Sigmoid colon (tissue), 7 donors: ENCODE results near the gene APOB. TPM values are rescaled to one million over a fixed set of nuclear protein-coding genes. Genes with fewer than 3 reads are reported as not detected.

Experiments
- DNase-seq: peaks from one replicate; pipeline ENCODE4 v3.0.0-alpha.2; 2019
- H3K27ac ChIP-seq, 4 donors: fragments of 200-600 bp; sonication (generic); one replicate each; pipeline ENCODE4 v1.5.1; 2016 to 2019; ENCODE audit warnings: mild to moderate bottlenecking in 1 of 4
- H3K27me3 ChIP-seq, 3 donors: fragments of 200-600 bp; sonication (generic); one replicate each; pipeline ENCODE4 v1.5.1; 2019; ENCODE audit warnings: mild to moderate bottlenecking in 1 of 3
- H3K36me3 ChIP-seq, 4 donors: fragments of 200-600 bp; sonication (generic); one replicate each; pipeline ENCODE4 v1.5.1; 2016 to 2019
- H3K4me1 ChIP-seq, 4 donors: fragments of 200-600 bp; sonication (generic); one replicate each; pipeline ENCODE4 v1.5.1; 2017 to 2019
- H3K4me3 ChIP-seq, 4 donors: fragments of 200-600 bp; sonication (generic); one replicate each; pipeline ENCODE4 v1.5.1; 2017 to 2019; ENCODE audit warnings: mild to moderate bottlenecking in 2 of 4, moderate library complexity in 1 of 4
- H3K9me3 ChIP-seq, 4 donors: fragments of 200-600 bp in 3 of 4; sonication (generic) in 3 of 4; one replicate each; pipeline versions ENCODE4 v1.5.1 to v1.6.1; 2013 to 2019
- CTCF ChIP-seq, 4 experiments: fragments of 450-650 bp in 3 of 4; fragments of 200-600 bp in 1 of 4; IDR thresholded peaks; one replicate each; pipeline ENCODE4 v1.5.1; 2016 to 2019; ENCODE audit warnings: antibody characterized with exemption in 4 of 4, mild to moderate bottlenecking in 3 of 4, moderate library complexity in 2 of 4
- EP300 ChIP-seq, 4 donors: sonication (generic); formaldehyde crosslinking; IDR thresholded peaks; one replicate each; pipeline ENCODE4 v1.6.1; 2017; ENCODE audit warnings: antibody characterized with exemption in 4 of 4
- POLR2A ChIP-seq, 2 donors: fragments of 450-650 bp; IDR thresholded peaks; one replicate each; pipeline ENCODE4 v1.6.1; 2016; ENCODE audit warnings: antibody characterized with exemption in 2 of 2, mild to moderate bottlenecking in 2 of 2, moderate library complexity in 2 of 2
- POLR2AphosphoS5 ChIP-seq, 4 donors: sonication (generic); formaldehyde crosslinking; IDR thresholded peaks; one replicate each; pipeline ENCODE4 v1.6.1; 2017; ENCODE audit warnings: antibody characterized with exemption in 4 of 4
- WGBS, 2 donors: extraction: QIAGEN DNeasy Blood & Tissue Kit; methylation state at CpG; one replicate each; pipeline ENCODE4 v1.1.7; 2013; 5-methylcytosine and 5-hydroxymethylcytosine counted together
- intact Hi-C: fragments of 100-400 bp; cut with DNase I; formaldehyde crosslinking; loops from one replicate; pipeline ENCODE4 v1.15.1; 2023
- polyA plus RNA-seq, 3 donors: library from polyadenylated mRNA; stranded (reverse); fragments of 200-250 nt; gene quantifications; one replicate each; pipeline ENCODE4 v1.2.3, GENCODE V29; 2013
- total RNA-seq, 4 donors: library from RNA; depleted of rRNA; stranded (reverse); fragments of >200 nt; gene quantifications; one replicate each; pipeline ENCODE4 v1.1.0, GENCODE V29; 2016
- donor health status: healthy with polysubstance abuse.
- donor health status: Bipolar disorder and iron deficiency.
- donor health status: healthy.

Gene APOB
- total and polyA plus RNA-seq, 7 donors = under 0.01 to 3.6 (median 0.69) TPM; not detected in 1

- Histone ChIP-seq H3K4me3 (no peak overlapping the region), H3K4me1 (peaks cover 0 to 14% (median 8%) of the 10 kb centered on the region in 4 donors), H3K9me3 (no peaks in the 10 kb centered on the region), H3K36me3 (no peaks in the 10 kb centered on the region), H3K27me3 (peaks cover 0 to 3% (median 0%) of the 10 kb centered on the region in 3 donors), H3K27ac (no peak overlapping the region)
- no peak for DNase-seq
- intact Hi-C loops = no loop called here
- 81 to 83% methylated on average over 2 of the region's 2 CpGs for WGBS, 2 donors
- TF ChIP-seq POLR2AphosphoS5 (IDR thresholded peaks at IDR 0.05) (no peak), EP300 (IDR thresholded peaks at IDR 0.05) (no peak), CTCF (IDR thresholded peaks at IDR 0.05) (no peak), POLR2A (IDR thresholded peaks at IDR 0.05) (no peak)
These were observed 2.6 kb upstream of the APOB start for GRCh38 chr2:21046506-21046905.

- H3K4me1 ChIP-seq = peaks cover 0 to 15% (median 8%) of the 10 kb centered on the region in 4 donors
- WGBS, 2 donors = 73 to 85% methylated on average over 20 of the region's 20 CpGs
- no peak for TF ChIP-seq POLR2AphosphoS5 (IDR thresholded peaks at IDR 0.05)
- no peak for TF ChIP-seq CTCF (IDR thresholded peaks at IDR 0.05)
- TF ChIP-seq POLR2A (IDR thresholded peaks at IDR 0.05) = no peak
- no peak for TF ChIP-seq EP300 (IDR thresholded peaks at IDR 0.05)
- H3K9me3 ChIP-seq = no peaks in the 10 kb centered on the region
- intact Hi-C loops = no loop called here
- H3K27ac ChIP-seq = no peak overlapping the region
- H3K36me3 ChIP-seq = no peaks in the 10 kb centered on the region
- H3K4me3 ChIP-seq = no peak overlapping the region
- no peak for DNase-seq
- peaks cover 0 to 3% (median 0%) of the 10 kb centered on the region in 3 donors for H3K27me3 ChIP-seq
These were observed 960 bp upstream of the APOB start for GRCh38 chr2:21044694-21045371.

GRCh38 chr2:21042958-21043743 lies 722 bp downstream of the APOB start:
- peak overlapping the region in 3 of 4 donors; percentile 8 to 38 (median 25) for H3K4me3 ChIP-seq
- H3K27me3 ChIP-seq = peaks cover 0 to 3% (median 0%) of the 10 kb centered on the region in 3 donors
- DNase-seq = peak; percentile 77
- no peak for TF ChIP-seq POLR2AphosphoS5 (IDR thresholded peaks at IDR 0.05)
- no peak for TF ChIP-seq POLR2A (IDR thresholded peaks at IDR 0.05)
- peak; percentile 82 to 100 (median 96) for TF ChIP-seq CTCF (IDR thresholded peaks at IDR 0.05)
- no peak for TF ChIP-seq EP300 (IDR thresholded peaks at IDR 0.05)
- peaks cover 0 to 32% (median 22%) of the 10 kb centered on the region in 4 donors for H3K4me1 ChIP-seq
- H3K36me3 ChIP-seq = no peaks in the 10 kb centered on the region
- intact Hi-C loops = loop anchor here (1.0 to 2.0 kb wide), 2 partner anchors 75 to 274 kb away; no protein-coding TSS in a partner anchor
- peak overlapping the region; percentile 39 to 86 (median 64) for H3K27ac ChIP-seq
- no peaks in the 10 kb centered on the region for H3K9me3 ChIP-seq
- 11 to 17% methylated on average over 25 of the region's 25 CpGs for WGBS, 2 donors

- no peaks in the 10 kb centered on the region for H3K36me3 ChIP-seq
- H3K4me1 ChIP-seq = peaks cover 0 to 37% (median 27%) of the 10 kb centered on the region in 4 donors
- TF ChIP-seq CTCF (IDR thresholded peaks at IDR 0.05) = no peak
- no peak for TF ChIP-seq POLR2A (IDR thresholded peaks at IDR 0.05)
- no peak for TF ChIP-seq POLR2AphosphoS5 (IDR thresholded peaks at IDR 0.05)
- no peak for TF ChIP-seq EP300 (IDR thresholded peaks at IDR 0.05)
- H3K4me3 ChIP-seq = no peak overlapping the region
- peak overlapping the region in 1 of 4 donors; percentile 86 for H3K27ac ChIP-seq
- DNase-seq = no peak
- peaks cover 0 to 3% (median 0%) of the 10 kb centered on the region in 3 donors for H3K27me3 ChIP-seq
- no peaks in the 10 kb centered on the region for H3K9me3 ChIP-seq
- WGBS, 2 donors = 28 to 33% methylated on average over 5 of the region's 5 CpGs
- intact Hi-C loops = loop anchor here (2.0 kb wide), 1 partner anchor 274 kb away; no protein-coding TSS in a partner anchor
These were observed 1.2 kb downstream of the APOB start for GRCh38 chr2:21042708-21042957.
